Heart left ventricle (tissue), 16 donors: ENCODE results near the gene LTF. TPM values are rescaled to one million over a fixed set of nuclear protein-coding genes. Genes with fewer than 3 reads are reported as not detected.

Experiments
- ATAC-seq, 4 donors: fragments of 200-7000 bp; cut with Tn5 transposase; one replicate each; pipeline ENCODE4 v1.9.1; 2020 to 2022; ENCODE audit warnings: moderate library complexity in 4 of 4, mild to moderate bottlenecking in 3 of 4, moderate number of reproducible peaks in 1 of 4
- DNase-seq, 5 donors: peaks; one replicate each; pipeline ENCODE4 v3.0.0-alpha.2; 2020
- H3K27ac ChIP-seq, 12 donors: fragments of 200-600 bp; sonication (generic) in 4 of 12; one replicate each; pipeline versions ENCODE4 v1.5.0 to v1.8.0; 2016 to 2022; ENCODE audit warnings: mild to moderate bottlenecking in 2 of 12
- H3K27me3 ChIP-seq, 9 donors: fragments of 200-600 bp; sonication (generic) in 2 of 9; one replicate each; pipeline versions ENCODE4 v1.5.1 to v1.8.0; 2016 to 2022; ENCODE audit warnings: mild to moderate bottlenecking in 3 of 9
- H3K36me3 ChIP-seq, 9 donors: fragments of 200-600 bp; sonication (generic) in 2 of 9; one replicate each; pipeline versions ENCODE4 v1.5.0 to v1.8.0; 2018 to 2022; ENCODE audit warnings: mild to moderate bottlenecking in 2 of 9
- H3K4me1 ChIP-seq, 12 donors: fragments of 200-600 bp; sonication (generic) in 4 of 12; one replicate each; pipeline versions ENCODE4 v1.5.0 to v1.8.0; 2016 to 2022; ENCODE audit warnings: mild to moderate bottlenecking in 3 of 12
- H3K4me3 ChIP-seq, 12 donors: fragments of 200-600 bp; sonication (generic) in 4 of 12; one replicate each; pipeline versions ENCODE4 v1.5.0 to v1.8.0; 2017 to 2022; ENCODE audit warnings: mild to moderate bottlenecking in 9 of 12, moderate library complexity in 4 of 12
- H3K9me3 ChIP-seq, 12 donors: fragments of 200-600 bp; sonication (generic) in 4 of 12; one replicate each; pipeline versions ENCODE4 v1.5.0 to v1.8.0; 2016 to 2022; ENCODE audit warnings: mild to moderate bottlenecking in 1 of 12
- POLR2A ChIP-seq, 2 donors: fragments of 450-650 bp; IDR thresholded peaks; one replicate each; pipeline ENCODE4 v1.6.1; 2017; ENCODE audit warnings: antibody characterized with exemption in 2 of 2, mild to moderate bottlenecking in 2 of 2, moderate library complexity in 2 of 2
- WGBS, 4 donors: extraction: QIAGEN DNeasy Blood & Tissue Kit in 2 of 4; methylation state at CpG; one replicate each; pipeline versions ENCODE4 v1.1.5 to v1.1.7; 2013 to 2018; 5-methylcytosine and 5-hydroxymethylcytosine counted together
- intact Hi-C, 10 donors: fragments of 100-400 bp; cut with DNase I; formaldehyde crosslinking; loops; one replicate each; pipeline versions ENCODE4 v1.11.1 to v1.14.2; 2022
- polyA plus RNA-seq, 2 donors: library from polyadenylated mRNA; stranded (reverse); fragments of 200-250 nt; gene quantifications; one replicate each; pipeline ENCODE4 v1.2.3, GENCODE V29; 2013
- total RNA-seq, 9 donors: library from RNA; depleted of rRNA in 2 of 9; stranded (reverse); fragments of >200 nt in 2 of 9; fragmentation: NEBNext Ultra II Directional in 3 of 9; extraction: Animal tissue kit (Norgen Biotek cat#: 25700) in 3 of 9; gene quantifications; one replicate each; pipeline versions ENCODE4 v1.1.0 to v1.2.4, GENCODE V29; 2016 to 2023
- TF ChIP-seq, protein P1 (sequence below), 12 donors: fragments of 200-600 bp; sonication (generic) in 4 of 12; IDR thresholded peaks; one replicate each; pipeline versions ENCODE4 v1.5.0 to v1.8.0; 2018 to 2022; ENCODE audit warnings: antibody characterized with exemption in 12 of 12, mild to moderate bottlenecking in 5 of 12
- donor health status: ischemic (EF 13 %, LVEDD 7.1; RV severe dilation, severe dysfunction).
- donor health status: healthy with polysubstance abuse.
- donor health status: DM: no; HTN: yes; CAD: no.
- donor health status: DM: no; HTN: no; CAD: no.
- donor health status: ischemic (EF 25% LVEDD 6.9; RV normal size, moderate dysfunction).
- donor health status: ischemic (EF 25% LVEDD 5.7; RV mildly dilated, moderate dysfunction).
- donor health status: healthy.
- donor health status: DM: yes; HTN: yes; CAD: no.
- donor health status: ischemic (EF 35%, LVEDD 5.7; RV mildly dilated, moderate dysfunction).
- donor health status: nonischemic (EF 11% LVEDD 7.7; RV severe dilation, severe dysfunction).
- donor health status: DM: yes; HTN: yes; CAD: no.
- donor health status: PGD.
- donor health status: ischemic (EF 29% LVEDD 5.4; RV normal size, mild dysfunction).
- donor health status: nonischemic (EF 23%, LVEDD 6.1; RV moderate dilation, normal function).

The LTF gene
- total and polyA plus RNA-seq, 11 donors: 1.6 to 10.6 (median 3.0) TPM

DNA sequence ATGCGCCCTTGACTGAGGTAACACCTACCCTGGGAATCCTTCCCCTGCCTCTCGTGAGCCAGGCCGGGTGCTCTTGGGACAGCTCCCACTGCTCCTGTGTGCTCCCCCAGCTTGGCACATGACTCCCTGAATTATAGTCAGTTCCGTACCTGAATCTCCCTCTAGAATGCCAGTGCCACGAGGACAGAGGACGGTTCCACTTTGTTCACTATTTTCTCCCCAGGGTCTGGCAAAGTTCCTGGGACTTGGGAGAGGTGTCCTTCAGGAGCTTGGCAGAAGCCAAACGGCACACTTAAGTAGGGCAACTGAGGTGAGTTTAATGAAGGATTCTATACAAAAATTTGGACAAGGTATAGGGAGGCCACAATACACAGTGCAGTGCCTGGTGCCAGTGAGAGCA lies 67.6 kb downstream of the LTF start:
- no peaks in the 10 kb centered on the region for H3K36me3 ChIP-seq
- no peaks in the 10 kb centered on the region for H3K27me3 ChIP-seq
- no peak overlapping the region for H3K27ac ChIP-seq
- ATAC-seq: no peak
- peaks cover 0 to 55% (median 0%) of the 10 kb centered on the region in 12 donors for H3K4me1 ChIP-seq
- WGBS, 4 donors: 60 to 85% (median 72%) methylated on average over 7 of the region's 7 CpGs
- no peaks in the 10 kb centered on the region for H3K9me3 ChIP-seq
- intact Hi-C loops: no loop called here
- DNase-seq: no peak
- TF ChIP-seq, protein P1, sequence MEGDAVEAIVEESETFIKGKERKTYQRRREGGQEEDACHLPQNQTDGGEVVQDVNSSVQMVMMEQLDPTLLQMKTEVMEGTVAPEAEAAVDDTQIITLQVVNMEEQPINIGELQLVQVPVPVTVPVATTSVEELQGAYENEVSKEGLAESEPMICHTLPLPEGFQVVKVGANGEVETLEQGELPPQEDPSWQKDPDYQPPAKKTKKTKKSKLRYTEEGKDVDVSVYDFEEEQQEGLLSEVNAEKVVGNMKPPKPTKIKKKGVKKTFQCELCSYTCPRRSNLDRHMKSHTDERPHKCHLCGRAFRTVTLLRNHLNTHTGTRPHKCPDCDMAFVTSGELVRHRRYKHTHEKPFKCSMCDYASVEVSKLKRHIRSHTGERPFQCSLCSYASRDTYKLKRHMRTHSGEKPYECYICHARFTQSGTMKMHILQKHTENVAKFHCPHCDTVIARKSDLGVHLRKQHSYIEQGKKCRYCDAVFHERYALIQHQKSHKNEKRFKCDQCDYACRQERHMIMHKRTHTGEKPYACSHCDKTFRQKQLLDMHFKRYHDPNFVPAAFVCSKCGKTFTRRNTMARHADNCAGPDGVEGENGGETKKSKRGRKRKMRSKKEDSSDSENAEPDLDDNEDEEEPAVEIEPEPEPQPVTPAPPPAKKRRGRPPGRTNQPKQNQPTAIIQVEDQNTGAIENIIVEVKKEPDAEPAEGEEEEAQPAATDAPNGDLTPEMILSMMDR (IDR thresholded peaks at IDR 0.05): no peak
- TF ChIP-seq POLR2A (IDR thresholded peaks at IDR 0.05): no peak
- H3K4me3 ChIP-seq: no peak overlapping the region

DNA sequence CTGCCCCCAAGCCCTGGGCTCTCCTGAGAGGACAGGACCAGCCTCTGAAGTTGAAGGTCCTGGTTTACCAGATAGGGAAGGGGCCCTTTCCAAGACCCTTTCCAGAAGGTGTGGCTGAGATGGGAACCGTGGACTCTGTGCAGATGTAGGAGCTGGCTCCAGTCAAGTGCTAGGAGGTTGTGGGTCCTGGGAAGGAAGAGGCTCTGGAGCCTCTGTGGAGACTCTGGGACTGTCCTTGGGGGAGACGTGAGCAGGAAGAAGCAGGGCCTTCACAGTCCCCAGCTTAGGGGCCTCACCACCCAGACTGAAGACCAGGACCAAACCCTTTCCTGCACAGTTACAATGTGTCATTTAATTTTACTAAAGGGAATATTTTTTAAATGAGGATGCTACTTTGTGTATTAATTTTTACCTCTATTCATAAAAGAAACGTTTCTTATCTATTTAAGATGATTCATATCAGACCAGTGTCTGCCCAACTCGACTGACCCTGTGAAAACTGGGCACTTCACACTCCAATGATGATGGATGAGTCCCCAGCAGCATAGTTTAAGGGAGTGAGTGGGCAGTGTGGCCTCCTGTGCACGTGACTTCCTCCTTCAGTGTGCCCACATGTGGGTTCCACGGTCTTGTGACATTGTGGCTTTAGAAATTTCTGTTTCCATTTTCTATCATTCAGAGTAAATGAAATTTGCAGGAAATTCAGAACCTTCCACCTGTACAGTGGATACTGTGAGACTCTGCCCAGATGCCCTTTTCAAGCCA lies 68.8 kb downstream of the LTF start:
- no peak for DNase-seq
- Histone ChIP-seq H3K27ac (peak overlapping the region in 1 of 12 donors; percentile 42), H3K9me3 (no peaks in the 10 kb centered on the region), H3K36me3 (no peaks in the 10 kb centered on the region), H3K4me1 (peaks cover 0 to 55% (median 0%) of the 10 kb centered on the region in 12 donors), H3K27me3 (no peaks in the 10 kb centered on the region), H3K4me3 (no peak overlapping the region)
- 71 to 84% (median 74%) methylated on average over 6 of the region's 6 CpGs for WGBS, 4 donors
- intact Hi-C loops: no loop called here
- TF ChIP-seq POLR2A (IDR thresholded peaks at IDR 0.05): no peak
- TF ChIP-seq, protein P1 (IDR thresholded peaks at IDR 0.05): no peak
- peak in 1 of 4 donors; percentile 54 for ATAC-seq

DNA sequence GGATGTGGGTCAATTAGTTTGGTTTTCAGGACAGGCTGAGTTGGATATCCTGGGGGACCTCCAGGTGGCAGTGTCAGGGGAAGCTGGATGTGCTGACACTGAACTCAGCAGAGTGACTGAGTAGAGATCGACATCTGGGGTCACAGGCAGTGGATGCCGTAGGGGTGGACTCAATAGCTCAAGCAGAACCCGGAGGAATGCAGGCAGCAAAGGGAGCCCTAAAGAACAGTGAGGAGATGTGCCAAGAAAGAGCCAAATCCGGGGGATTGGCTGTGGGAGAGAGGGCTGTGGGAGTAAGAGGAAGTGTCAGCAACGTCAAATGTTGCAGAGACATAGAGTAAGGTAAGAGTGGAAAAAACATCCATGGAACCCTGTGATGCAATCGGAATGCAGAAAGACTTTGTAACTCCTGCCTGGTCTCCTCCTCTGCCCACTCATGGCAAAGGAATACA lies 69.5 kb downstream of the LTF start:
- peaks cover 0 to 49% (median 0%) of the 10 kb centered on the region in 12 donors for H3K4me1 ChIP-seq
- 47 to 59% (median 56%) methylated on average over 6 of the region's 6 CpGs for WGBS, 4 donors
- no peak overlapping the region for H3K27ac ChIP-seq
- no peaks in the 10 kb centered on the region for H3K27me3 ChIP-seq
- peak in 1 of 4 donors; percentile 46 for ATAC-seq
- TF ChIP-seq, protein P1 (IDR thresholded peaks at IDR 0.05): no peak
- no peak for TF ChIP-seq POLR2A (IDR thresholded peaks at IDR 0.05)
- DNase-seq: no peak
- no peaks in the 10 kb centered on the region for H3K36me3 ChIP-seq
- intact Hi-C loops: no loop called here
- H3K9me3 ChIP-seq: no peaks in the 10 kb centered on the region
- no peak overlapping the region for H3K4me3 ChIP-seq

DNA sequence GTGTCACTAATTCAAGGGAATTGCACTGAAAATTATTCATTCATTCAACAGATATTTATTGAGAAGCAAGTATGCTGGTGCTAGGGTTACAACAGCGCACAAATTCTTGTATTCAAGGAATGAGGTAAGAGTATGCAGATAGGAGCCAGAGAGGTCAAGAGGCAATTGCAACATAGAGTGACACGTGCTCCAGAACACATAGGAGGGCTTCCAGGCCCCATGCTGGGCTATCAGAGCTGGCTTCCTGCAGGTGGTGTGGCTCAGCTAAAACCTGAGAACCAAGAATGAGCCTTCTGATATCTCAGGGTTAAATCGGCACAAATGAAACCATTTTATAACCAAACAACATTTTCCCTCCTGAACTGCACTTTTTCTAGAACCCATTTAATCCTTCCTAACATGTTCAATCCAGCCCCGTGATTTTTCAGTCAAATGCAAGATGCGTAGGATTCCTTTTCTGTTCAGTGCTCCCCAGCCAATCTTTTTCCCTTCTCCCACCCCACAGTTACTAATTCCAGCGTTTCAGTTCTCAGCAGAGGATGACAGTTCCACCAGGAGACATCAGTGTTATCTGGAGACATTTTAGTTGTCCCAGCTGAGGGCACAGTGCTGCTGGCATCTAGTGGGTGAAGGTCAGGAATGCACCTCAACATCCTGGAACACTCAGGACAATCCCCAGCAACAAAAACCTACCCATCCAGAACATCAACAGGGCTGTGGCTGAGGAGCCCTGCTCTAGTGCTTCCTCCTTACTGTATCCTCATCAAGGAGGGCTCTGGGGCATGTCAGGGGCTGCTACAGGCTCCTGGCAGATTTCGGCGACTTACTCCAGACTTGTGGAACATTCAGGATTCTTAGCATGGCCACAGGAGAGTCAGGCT lies 70.9 kb downstream of the LTF start:
- Histone ChIP-seq H3K27me3 (no peaks in the 10 kb centered on the region), H3K36me3 (no peaks in the 10 kb centered on the region), H3K4me3 (no peak overlapping the region), H3K4me1 (peaks cover 0 to 34% (median 0%) of the 10 kb centered on the region in 12 donors), H3K9me3 (no peaks in the 10 kb centered on the region), H3K27ac (no peak overlapping the region)
- 70 to 80% (median 75%) methylated on average over 8 of the region's 8 CpGs for WGBS, 4 donors
- TF ChIP-seq POLR2A (IDR thresholded peaks at IDR 0.05): no peak
- TF ChIP-seq, protein P1 (IDR thresholded peaks at IDR 0.05): no peak
- intact Hi-C loops: no loop called here
- peak in 1 of 4 donors; percentile 26 for ATAC-seq
- no peak for DNase-seq
